Effector memory CD4-positive, alpha-beta T cell (primary cell): ENCODE measurements around the gene TCP11L1.
A peak's percentile ranks its signal among the peaks of the same experiment; 100 is the strongest.

ENCODE experiments used
- DNase-seq, 3 donors: peaks; one replicate each; pipeline ENCODE4 v3.0.0-alpha.2; 2020
- H3K27ac ChIP-seq: 2 replicates; pipeline ENCODE4 v1.7.0; 2013; ENCODE audit warnings: mild to moderate bottlenecking, low read length, moderate library complexity; ENCODE audit not compliant: insufficient read depth, poor library complexity, severe bottlenecking
- H3K27me3 ChIP-seq: replicated peaks from 2 replicates; pipeline ENCODE4 v1.7.0; 2013; ENCODE audit warnings: mild to moderate bottlenecking, low read length; ENCODE audit not compliant: insufficient read depth, control insufficient read depth, poor library complexity, severe bottlenecking
- H3K36me3 ChIP-seq: 2 replicates; pipeline ENCODE4 v1.7.0; 2013; ENCODE audit warnings: mild to moderate bottlenecking, low read length, moderate library complexity; ENCODE audit not compliant: control insufficient read depth, insufficient read depth
- H3K4me1 ChIP-seq: 2 replicates; pipeline ENCODE4 v1.7.0; 2013; ENCODE audit warnings: low read length, mild to moderate bottlenecking; ENCODE audit not compliant: control insufficient read depth, insufficient read depth, poor library complexity, severe bottlenecking
- H3K4me3 ChIP-seq: 2 replicates; pipeline ENCODE4 v1.7.0; 2013; ENCODE audit warnings: low read length, low read depth, mild to moderate bottlenecking; ENCODE audit not compliant: insufficient read depth, poor library complexity, severe bottlenecking
- H3K9me3 ChIP-seq: 2 replicates; pipeline ENCODE4 v1.7.0; 2013; ENCODE audit warnings: mild to moderate bottlenecking, low read length, moderate library complexity; ENCODE audit not compliant: control insufficient read depth
- total RNA-seq, 3 donors: gene quantifications; one replicate each; lab custom pipeline; 2026; lab: John Stamatoyannopoulos, UW

The TCP11L1 gene, protein sequence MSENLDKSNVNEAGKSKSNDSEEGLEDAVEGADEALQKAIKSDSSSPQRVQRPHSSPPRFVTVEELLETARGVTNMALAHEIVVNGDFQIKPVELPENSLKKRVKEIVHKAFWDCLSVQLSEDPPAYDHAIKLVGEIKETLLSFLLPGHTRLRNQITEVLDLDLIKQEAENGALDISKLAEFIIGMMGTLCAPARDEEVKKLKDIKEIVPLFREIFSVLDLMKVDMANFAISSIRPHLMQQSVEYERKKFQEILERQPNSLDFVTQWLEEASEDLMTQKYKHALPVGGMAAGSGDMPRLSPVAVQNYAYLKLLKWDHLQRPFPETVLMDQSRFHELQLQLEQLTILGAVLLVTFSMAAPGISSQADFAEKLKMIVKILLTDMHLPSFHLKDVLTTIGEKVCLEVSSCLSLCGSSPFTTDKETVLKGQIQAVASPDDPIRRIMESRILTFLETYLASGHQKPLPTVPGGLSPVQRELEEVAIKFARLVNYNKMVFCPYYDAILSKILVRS
- 17.3 to 23.5 (median 21.9) reads per million in 3 donors for total RNA-seq

DNA sequence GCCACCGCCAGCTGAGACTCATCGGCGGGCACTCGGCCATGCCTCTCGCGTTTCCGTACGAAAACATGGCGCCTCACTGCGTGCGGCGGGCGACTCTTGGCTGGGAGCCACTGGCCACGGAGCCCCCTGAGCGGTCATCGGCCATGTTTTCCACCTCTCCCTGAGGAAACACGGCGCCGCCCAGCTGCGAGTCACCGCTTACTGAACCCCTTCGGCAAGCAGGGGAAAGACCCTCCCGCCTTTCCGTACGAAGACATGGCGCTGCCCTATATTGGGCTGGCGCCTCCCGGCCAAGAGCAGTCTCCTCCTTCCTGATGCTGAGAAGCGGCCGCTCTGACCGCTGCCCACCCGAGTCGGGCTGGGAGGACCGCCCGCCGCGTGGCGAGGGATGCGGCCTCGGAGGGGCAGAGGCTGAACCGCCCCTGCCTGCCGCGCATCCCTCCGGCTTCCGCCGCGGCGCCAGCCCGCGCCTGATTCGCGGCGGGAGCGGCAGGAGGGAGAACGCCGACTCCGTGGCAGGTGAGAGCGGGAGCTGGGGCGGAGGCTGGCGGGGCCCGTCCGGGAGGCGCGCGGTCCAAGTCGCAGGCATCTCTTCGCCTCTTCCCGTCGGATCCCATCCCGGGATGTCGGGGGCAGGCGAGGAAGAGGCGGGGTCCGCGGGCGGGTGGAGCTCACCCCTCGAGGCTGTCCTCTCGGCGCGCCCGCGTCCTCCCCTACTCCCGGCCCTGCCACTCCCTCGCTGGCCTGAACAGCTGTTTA is at the start of gene TCP11L1:
Gene TCP11L1, plus strand, starts transcription at position 299 of the 759 bp plus-strand sequence. CDS start 4,202 bp downstream, outside the sequence.
- no peaks in the 10 kb centered on the region for H3K9me3 ChIP-seq
- peak within 1 kb of the TSS; percentile 100 for H3K4me3 ChIP-seq
- H3K4me1 ChIP-seq, result no peaks in the 10 kb centered on the region
- H3K27me3 ChIP-seq, result no peaks in the 10 kb centered on the region
- no peaks in the 10 kb centered on the region for H3K36me3 ChIP-seq
- peak; percentile 59 to 78 (median 71) for DNase-seq
- H3K27ac ChIP-seq, result peak within 1 kb of the TSS; percentile 77

DNA sequence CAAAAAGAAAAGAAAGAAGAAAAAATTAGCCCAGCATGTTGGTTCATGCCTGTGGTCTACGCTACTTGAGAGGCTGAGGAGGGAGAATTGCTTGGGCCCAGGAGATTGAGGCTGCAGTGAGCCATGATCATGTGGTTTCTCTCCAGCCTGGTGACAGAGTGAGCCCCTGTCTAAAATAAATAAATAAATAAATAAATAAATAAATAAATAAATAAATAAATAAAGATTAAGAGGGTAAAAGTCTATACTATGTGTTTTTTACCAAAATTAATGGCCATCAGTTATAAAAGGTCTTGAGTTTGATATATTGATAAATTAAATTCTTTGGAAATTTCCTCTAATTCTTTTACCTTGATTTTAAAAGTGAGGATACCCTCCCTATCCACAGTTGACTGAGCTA is 48.9 kb upstream of the TCP11L1 start:
- H3K36me3 ChIP-seq, result no peaks in the 10 kb centered on the region
- H3K27me3 ChIP-seq, result no peaks in the 10 kb centered on the region
- H3K27ac ChIP-seq, result no peak overlapping the region
- DNase-seq, result no peak
- no peak overlapping the region for H3K4me3 ChIP-seq
- no peaks in the 10 kb centered on the region for H3K9me3 ChIP-seq
- H3K4me1 ChIP-seq, result no peaks in the 10 kb centered on the region

- Histone ChIP-seq H3K27ac (no peak overlapping the region), H3K9me3 (no peaks in the 10 kb centered on the region), H3K36me3 (no peaks in the 10 kb centered on the region), H3K4me3 (no peak overlapping the region), H3K4me1 (no peaks in the 10 kb centered on the region), H3K27me3 (no peaks in the 10 kb centered on the region)
- no peak for DNase-seq
Observed at GRCh38 chr11:32991427-32991826, 47.9 kb upstream of the TCP11L1 start.

GRCh38 chr11:32991898-32992297 is 47.5 kb upstream of the TCP11L1 start:
- no peak for DNase-seq
- Histone ChIP-seq H3K36me3 (no peaks in the 10 kb centered on the region), H3K9me3 (no peaks in the 10 kb centered on the region), H3K4me3 (no peak overlapping the region), H3K4me1 (no peaks in the 10 kb centered on the region), H3K27me3 (no peaks in the 10 kb centered on the region), H3K27ac (no peak overlapping the region)

DNA sequence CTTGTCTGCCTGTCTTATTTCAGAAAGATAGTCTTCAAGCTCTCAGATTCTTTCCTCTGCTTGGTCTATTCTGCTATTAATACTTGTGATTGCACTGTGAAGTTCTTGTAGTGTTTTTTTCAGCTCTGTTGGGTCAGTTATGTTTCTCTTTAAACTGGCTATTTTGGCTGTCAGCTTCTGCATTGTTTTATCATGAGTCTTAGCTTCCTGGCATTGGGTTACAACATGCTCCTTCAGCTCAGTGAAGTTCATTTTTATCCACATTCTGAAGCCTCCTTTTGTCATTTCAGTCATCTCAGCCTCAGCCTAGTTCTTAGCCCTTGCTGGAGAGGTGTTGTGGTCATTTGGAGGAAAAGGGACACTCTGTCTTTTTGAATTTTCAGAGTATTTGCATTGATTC is 39.2 kb upstream of the TCP11L1 start:
- no peaks in the 10 kb centered on the region for H3K36me3 ChIP-seq
- H3K4me1 ChIP-seq, result peaks cover 2% of the 10 kb centered on the region
- no peak overlapping the region for H3K27ac ChIP-seq
- no peaks in the 10 kb centered on the region for H3K9me3 ChIP-seq
- no peaks in the 10 kb centered on the region for H3K27me3 ChIP-seq
- DNase-seq, result no peak
- no peak overlapping the region for H3K4me3 ChIP-seq

GRCh38 chr11:33001281-33001680 is 38.1 kb upstream of the TCP11L1 start:
- DNase-seq, result no peak
- no peak overlapping the region for H3K4me3 ChIP-seq
- no peaks in the 10 kb centered on the region for H3K9me3 ChIP-seq
- no peaks in the 10 kb centered on the region for H3K27me3 ChIP-seq
- no peaks in the 10 kb centered on the region for H3K36me3 ChIP-seq
- no peak overlapping the region for H3K27ac ChIP-seq
- peaks cover 11% of the 10 kb centered on the region for H3K4me1 ChIP-seq

GRCh38 chr11:33001751-33002542 is 37.4 kb upstream of the TCP11L1 start:
- DNase-seq, result no peak
- H3K4me1 ChIP-seq, result peaks cover 11% of the 10 kb centered on the region

DNA sequence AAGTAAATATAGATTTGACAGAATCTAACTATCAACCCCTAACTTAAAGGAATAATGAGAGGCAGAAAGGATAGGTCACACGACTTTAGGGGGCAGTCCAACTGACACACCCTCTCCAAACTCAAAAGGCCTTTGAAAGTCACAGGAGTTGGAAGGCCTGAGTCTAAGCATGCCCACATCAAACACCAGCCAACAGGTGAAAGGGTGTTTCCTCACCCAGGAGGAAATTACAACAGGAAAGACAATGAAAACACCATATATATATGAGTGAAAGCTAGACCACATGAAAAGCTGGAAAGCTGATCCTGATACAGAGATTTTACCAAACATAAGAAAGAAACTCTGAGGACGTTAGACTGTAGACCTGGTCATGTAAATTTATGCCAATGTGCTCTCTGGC is 34.2 kb upstream of the TCP11L1 start:
- DNase-seq, result no peak
- no peak overlapping the region for H3K4me3 ChIP-seq
- no peaks in the 10 kb centered on the region for H3K36me3 ChIP-seq
- H3K4me1 ChIP-seq, result peaks cover 11% of the 10 kb centered on the region
- no peaks in the 10 kb centered on the region for H3K9me3 ChIP-seq
- H3K27ac ChIP-seq, result no peak overlapping the region
- H3K27me3 ChIP-seq, result no peaks in the 10 kb centered on the region

More at GRCh38 chr11:33001751-33002542, 37.4 kb upstream of the TCP11L1 start:
- H3K4me3 ChIP-seq, result no peak overlapping the region
- H3K36me3 ChIP-seq, result no peaks in the 10 kb centered on the region
- H3K27ac ChIP-seq, result no peak overlapping the region
- H3K9me3 ChIP-seq, result no peaks in the 10 kb centered on the region
- H3K27me3 ChIP-seq, result no peaks in the 10 kb centered on the region

GRCh38 chr11:33006010-33006409 is 33.4 kb upstream of the TCP11L1 start:
- H3K4me1 ChIP-seq, result peaks cover 11% of the 10 kb centered on the region
- no peaks in the 10 kb centered on the region for H3K9me3 ChIP-seq
- no peaks in the 10 kb centered on the region for H3K27me3 ChIP-seq
- no peak overlapping the region for H3K27ac ChIP-seq
- H3K36me3 ChIP-seq, result no peaks in the 10 kb centered on the region
- H3K4me3 ChIP-seq, result no peak overlapping the region
- no peak for DNase-seq
